Activated CD8-positive, alpha-beta memory T cell treated with anti-CD3 and anti-CD28 coated beads, Interleukin-2, amount 50 U/mL, for 24 hours (primary cell): Measurements from ENCODE around the gene WWC1.

ENCODE experiments used
- DNase-seq: peaks from one replicate; pipeline ENCODE4 v3.0.0-alpha.2; 2020; ENCODE audit errors: extremely low read depth

Gene WWC1

GRCh38 chr5:168291342-168291963 lies at the start of gene WWC1:
WWC1 (plus strand) TSS chr5:168291645; CDS start chr5:168292153, 508 bp downstream.
- no peak for DNase-seq

GRCh38 chr5:168244838-168245559 lies 46.4 kb upstream of the WWC1 start:
- DNase-seq: no peak

GRCh38 chr5:168249923-168250322 lies 41.5 kb upstream of the WWC1 start:
- no peak for DNase-seq

- DNase-seq: no peak
These were observed 40.2 kb upstream of the WWC1 start for GRCh38 chr5:168251259-168251658.

- DNase-seq: no peak
These were observed 37.3 kb upstream of the WWC1 start for GRCh38 chr5:168254013-168254693.

- DNase-seq: no peak
These were observed 30.9 kb upstream of the WWC1 start for GRCh38 chr5:168260353-168261226.

GRCh38 chr5:168261227-168261571 lies 30.2 kb upstream of the WWC1 start:
- no peak for DNase-seq

GRCh38 chr5:168262042-168262743 lies 29.3 kb upstream of the WWC1 start:
- no peak for DNase-seq

- DNase-seq: no peak
These were observed 28.3 kb upstream of the WWC1 start for GRCh38 chr5:168263121-168263520.

GRCh38 chr5:168266016-168266415 lies 25.4 kb upstream of the WWC1 start:
- DNase-seq: no peak

- DNase-seq: peak; percentile 15
These were observed 22.2 kb upstream of the WWC1 start for GRCh38 chr5:168268949-168269936.

GRCh38 chr5:168269937-168270330 lies 21.5 kb upstream of the WWC1 start:
- no peak for DNase-seq

- DNase-seq: no peak
These were observed 21.0 kb upstream of the WWC1 start for GRCh38 chr5:168270476-168270875.

GRCh38 chr5:168273056-168273980 lies 18.1 kb upstream of the WWC1 start:
- DNase-seq: no peak

GRCh38 chr5:168274406-168274805 lies 17.0 kb upstream of the WWC1 start:
- no peak for DNase-seq

- DNase-seq: no peak
These were observed 15.5 kb upstream of the WWC1 start for GRCh38 chr5:168275940-168276339.

GRCh38 chr5:168282120-168282519 lies 9.3 kb upstream of the WWC1 start:
- DNase-seq: no peak

- DNase-seq: no peak
These were observed 6.6 kb upstream of the WWC1 start for GRCh38 chr5:168284809-168285208.

- DNase-seq: no peak
These were observed 5.7 kb upstream of the WWC1 start for GRCh38 chr5:168285696-168286095.
